ENCODE measurements around the gene FAM120AOS. TPM values are rescaled to one million over a fixed set of nuclear protein-coding genes. Genes with fewer than 3 reads are reported as not detected.

FAM120AOS gene
- total and polyA plus RNA-seq, 2 of the 4 experiments (the other 2 are of a cell fraction) = 22.7 to 24.7 TPM

DNA sequence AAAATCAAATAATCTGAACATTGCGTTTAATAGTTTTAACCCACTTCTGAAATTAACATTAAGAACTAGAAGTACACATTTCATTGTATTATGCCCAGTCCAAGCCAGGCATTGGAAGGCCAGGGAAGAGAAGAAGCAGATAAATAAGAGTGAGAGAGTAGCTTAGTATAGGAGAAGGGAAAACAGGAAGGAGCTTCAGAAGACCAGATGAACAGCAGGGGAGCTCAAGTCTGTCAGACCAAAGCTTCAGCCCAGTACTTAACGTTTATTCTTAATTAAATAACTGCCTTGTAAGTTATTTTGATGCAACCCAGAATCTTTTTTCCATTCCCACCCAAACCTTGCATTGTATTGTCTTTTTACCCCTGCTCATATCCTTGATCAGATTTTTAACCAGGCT, 11.5 kb upstream of the FAM120AOS start:
- ChIA-PET POLR2A (ENCODE audit: unreplicated experiment) (no interaction called here), CTCF (interaction anchor here (0.6 to 2.1 kb wide), 2 partner anchors 101 to 450 kb away, joined by 4 to 7 read pairs; no protein-coding TSS in a partner anchor)
- Histone ChIP-seq H2BK20ac (ENCODE audit: low read depth, low read length) (no peak overlapping the region), H3K56ac (ENCODE audit: extremely low read depth, insufficient read depth, low read length) (no peak overlapping the region), H3K79me1 (ENCODE audit: low read depth in 1 of 2, low read length in 2 of 2) (peaks cover 12 to 68% of the 10 kb centered on the region in 2 experiments; a peak in 3 of 4 replicates), H3K14ac (replicated peaks; ENCODE audit: low read depth, low read length) (no peak overlapping the region), H3K27me3 (ENCODE audit: control insufficient read depth, insufficient read depth, low read length) (no peaks in the 10 kb centered on the region), H3K4me3 (ENCODE audit: insufficient read depth, low read depth, low read length) (no peak overlapping the region), H3K9ac (ENCODE audit: low read depth, low read length) (no peak overlapping the region), H3K4ac (ENCODE audit: low read depth, low read length) (no peak overlapping the region), H4K8ac (ENCODE audit: low read depth in 2 of 2, low read length in 2 of 2) (no peak overlapping the region), H2BK15ac (ENCODE audit: low read depth, low read length) (no peak overlapping the region), H3K9me1 (ENCODE audit: insufficient read depth, low read length) (peaks cover 16% of the 10 kb centered on the region), H4K20me1 (ENCODE audit: insufficient read depth, low read length) (peaks cover 77% of the 10 kb centered on the region), H2AFZ (replicated peaks; ENCODE audit: low read length, poor library complexity) (no peak overlapping the region), H3K23ac (ENCODE audit: low read depth, low read length) (no peak overlapping the region), H3K36me3 (ENCODE audit: control insufficient read depth, insufficient read depth, low read length) (no peaks in the 10 kb centered on the region), H2BK120ac (ENCODE audit: low read depth, low read length) (no peak overlapping the region), H3K4me1 (ENCODE audit: control insufficient read depth, insufficient read depth, low read length) (peaks cover 17% of the 10 kb centered on the region), H4K91ac (ENCODE audit: insufficient read depth, low read depth, low read length) (no peak overlapping the region), H4K5ac (ENCODE audit: low read depth, low read length) (no peak overlapping the region), H2AK9ac (replicated peaks; ENCODE audit: low read depth, low read length, poor library complexity) (no peak overlapping the region), H3K9me3 (ENCODE audit: control insufficient read depth, insufficient read depth, low read length) (no peaks in the 10 kb centered on the region), H2AK5ac (ENCODE audit: low read depth, low read length) (no peak overlapping the region), H3K27ac (ENCODE audit: insufficient read depth, low read length) (no peak overlapping the region), H2BK5ac (ENCODE audit: low read depth, low read length, poor library complexity, severe bottlenecking) (no peak overlapping the region), H3K4me2 (ENCODE audit: low read depth, low read length) (no peak overlapping the region; the same call in 1 of the 2 replicates), H3K18ac (ENCODE audit: low read depth, low read length) (no peak overlapping the region)
- TF ChIP-seq BHLHE40 (IDR thresholded peaks at IDR 0.05; ENCODE audit: low read depth, low read length) = no peak
- no peak for TF ChIP-seq RCOR1 (IDR thresholded peaks at IDR 0.05; ENCODE audit: insufficient replicate concordance, low read length)
- TF ChIP-seq SMC3 (IDR thresholded peaks at IDR 0.05; ENCODE audit: low read depth, low read length) = no peak
- no peak for TF ChIP-seq NFE2L2 (IDR thresholded peaks at IDR 0.05; ENCODE audit: low read depth, low read length)
- TF ChIP-seq FOS (IDR thresholded peaks at IDR 0.05; ENCODE audit: low read depth, low read length) = no peak
- no peak for TF ChIP-seq RFX5 (IDR thresholded peaks at IDR 0.05; ENCODE audit: low read depth, low read length)
- TF ChIP-seq, protein P1, sequence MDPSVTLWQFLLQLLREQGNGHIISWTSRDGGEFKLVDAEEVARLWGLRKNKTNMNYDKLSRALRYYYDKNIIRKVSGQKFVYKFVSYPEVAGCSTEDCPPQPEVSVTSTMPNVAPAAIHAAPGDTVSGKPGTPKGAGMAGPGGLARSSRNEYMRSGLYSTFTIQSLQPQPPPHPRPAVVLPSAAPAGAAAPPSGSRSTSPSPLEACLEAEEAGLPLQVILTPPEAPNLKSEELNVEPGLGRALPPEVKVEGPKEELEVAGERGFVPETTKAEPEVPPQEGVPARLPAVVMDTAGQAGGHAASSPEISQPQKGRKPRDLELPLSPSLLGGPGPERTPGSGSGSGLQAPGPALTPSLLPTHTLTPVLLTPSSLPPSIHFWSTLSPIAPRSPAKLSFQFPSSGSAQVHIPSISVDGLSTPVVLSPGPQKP (IDR thresholded peaks at IDR 0.05; ENCODE audit: borderline replicate concordance, low read depth, low read length) = no peak
- TF ChIP-seq MAFK (IDR thresholded peaks at IDR 0.05; ENCODE audit: low read depth, low read length) = no peak
- no peak for TF ChIP-seq MAZ (IDR thresholded peaks at IDR 0.05; ENCODE audit: borderline replicate concordance, low read depth, low read length)
- no peak for TF ChIP-seq POLR2A (IDR thresholded peaks at IDR 0.05; ENCODE audit: low read depth, low read length)
- TF ChIP-seq MXI1 (IDR thresholded peaks at IDR 0.05; ENCODE audit: borderline replicate concordance, low read depth, low read length) = no peak
- TF ChIP-seq CEBPB (IDR thresholded peaks at IDR 0.05; ENCODE audit: low read depth, low read length) = no peak
- TF ChIP-seq RAD21 (IDR thresholded peaks at IDR 0.05; ENCODE audit: low read length) = no peak
- TF ChIP-seq, protein P2, sequence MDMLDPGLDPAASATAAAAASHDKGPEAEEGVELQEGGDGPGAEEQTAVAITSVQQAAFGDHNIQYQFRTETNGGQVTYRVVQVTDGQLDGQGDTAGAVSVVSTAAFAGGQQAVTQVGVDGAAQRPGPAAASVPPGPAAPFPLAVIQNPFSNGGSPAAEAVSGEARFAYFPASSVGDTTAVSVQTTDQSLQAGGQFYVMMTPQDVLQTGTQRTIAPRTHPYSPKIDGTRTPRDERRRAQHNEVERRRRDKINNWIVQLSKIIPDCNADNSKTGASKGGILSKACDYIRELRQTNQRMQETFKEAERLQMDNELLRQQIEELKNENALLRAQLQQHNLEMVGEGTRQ (IDR thresholded peaks at IDR 0.05; ENCODE audit: low read depth, low read length) = no peak
- no peak for TF ChIP-seq CHD1 (IDR thresholded peaks at IDR 0.05; ENCODE audit: low read depth, low read length)
- TF ChIP-seq, protein P3, sequence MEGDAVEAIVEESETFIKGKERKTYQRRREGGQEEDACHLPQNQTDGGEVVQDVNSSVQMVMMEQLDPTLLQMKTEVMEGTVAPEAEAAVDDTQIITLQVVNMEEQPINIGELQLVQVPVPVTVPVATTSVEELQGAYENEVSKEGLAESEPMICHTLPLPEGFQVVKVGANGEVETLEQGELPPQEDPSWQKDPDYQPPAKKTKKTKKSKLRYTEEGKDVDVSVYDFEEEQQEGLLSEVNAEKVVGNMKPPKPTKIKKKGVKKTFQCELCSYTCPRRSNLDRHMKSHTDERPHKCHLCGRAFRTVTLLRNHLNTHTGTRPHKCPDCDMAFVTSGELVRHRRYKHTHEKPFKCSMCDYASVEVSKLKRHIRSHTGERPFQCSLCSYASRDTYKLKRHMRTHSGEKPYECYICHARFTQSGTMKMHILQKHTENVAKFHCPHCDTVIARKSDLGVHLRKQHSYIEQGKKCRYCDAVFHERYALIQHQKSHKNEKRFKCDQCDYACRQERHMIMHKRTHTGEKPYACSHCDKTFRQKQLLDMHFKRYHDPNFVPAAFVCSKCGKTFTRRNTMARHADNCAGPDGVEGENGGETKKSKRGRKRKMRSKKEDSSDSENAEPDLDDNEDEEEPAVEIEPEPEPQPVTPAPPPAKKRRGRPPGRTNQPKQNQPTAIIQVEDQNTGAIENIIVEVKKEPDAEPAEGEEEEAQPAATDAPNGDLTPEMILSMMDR (conservative IDR thresholded peaks at IDR 0.05; ENCODE audit: low read depth, low read length) = no peak
- WGBS, 2 experiments (ENCODE audit: extremely low coverage in 2 of 2, insufficient read length in 1 of 2) = no CpG with 5 or more reads among the region's 2 CpGs
- intact Hi-C loops (cut with micrococcal nuclease) (no loop called here), dilution Hi-C loops (cut with HindIII; ENCODE audit: low sequenced_read_pairs, unreplicated experiment) (loop anchor here (10.0 kb wide), 1 partner anchor 100 kb away; no protein-coding TSS in a partner anchor), in situ Hi-C loops (cut with MboI; ENCODE audit: low sequenced_read_pairs) (loop anchor here (25.0 kb wide), 1 partner anchor 697 kb away; no protein-coding TSS in a partner anchor)
- no peak for ATAC-seq (ENCODE audit: low read depth)
- no TSS peak for BruUV-seq (replicated peaks)
- no peak for DNase-seq

All from IMR-90 (cell line).